ENCODE measurements around the gene BLVRA.
"Not testable (repeated sequence)": the region's sequence is repeated elsewhere in the genome, so short reads cannot be mapped to it uniquely, and the experiment has no call there.

The BLVRA gene

GRCh38 chr7:43769791-43770465, 11.4 kb downstream of the BLVRA start:
- no peak for DNase-seq

GRCh38 chr7:43771128-43771527, 12.6 kb downstream of the BLVRA start:
- no peak for DNase-seq

- DNase-seq = no peak
Measured at GRCh38 chr7:43771573-43771972, 13.1 kb downstream of the BLVRA start.

- not testable (repeated sequence) for DNase-seq
Measured at GRCh38 chr7:43773268-43773667, 14.8 kb downstream of the BLVRA start.

- not testable (repeated sequence) for DNase-seq
Measured at GRCh38 chr7:43775255-43775654, 16.8 kb downstream of the BLVRA start.

- peak; percentile 15 for DNase-seq
Measured at GRCh38 chr7:43778293-43779044, 20.0 kb downstream of the BLVRA start.

- peak; percentile 46 for DNase-seq
Measured at GRCh38 chr7:43779045-43779812, 20.7 kb downstream of the BLVRA start.

GRCh38 chr7:43781726-43782607, 23.5 kb downstream of the BLVRA start:
- no peak for DNase-seq

- DNase-seq = no peak
Measured at GRCh38 chr7:43782768-43783555, 24.5 kb downstream of the BLVRA start.

GRCh38 chr7:43784030-43784584, 25.6 kb downstream of the BLVRA start:
- DNase-seq = no peak

GRCh38 chr7:43784585-43785087, 26.2 kb downstream of the BLVRA start:
- DNase-seq = not testable (repeated sequence)

- no peak for DNase-seq
Measured at GRCh38 chr7:43785420-43785819, 26.9 kb downstream of the BLVRA start.

GRCh38 chr7:43787771-43788170, 29.3 kb downstream of the BLVRA start:
- DNase-seq = no peak

- DNase-seq = no peak
Measured at GRCh38 chr7:43790006-43790405, 31.5 kb downstream of the BLVRA start.

GRCh38 chr7:43790834-43791233, 32.4 kb downstream of the BLVRA start:
- DNase-seq = no peak

GRCh38 chr7:43791665-43792064, 33.2 kb downstream of the BLVRA start:
- DNase-seq = no peak

GRCh38 chr7:43792471-43793150, 34.1 kb downstream of the BLVRA start:
- DNase-seq = no peak

- peak; percentile 32 for DNase-seq
Measured at GRCh38 chr7:43799605-43800004, 41.1 kb downstream of the BLVRA start.

GRCh38 chr7:43803865-43804264, 45.4 kb downstream of the BLVRA start:
- DNase-seq = no peak

GRCh38 chr7:43808410-43808809, 49.9 kb downstream of the BLVRA start:
- no peak for DNase-seq

All from DMS53 (cell line).